DMS79 (cell line): Measurements from ENCODE around the gene CREBBP.

Source experiments
- DNase-seq: peaks from one replicate; lab custom pipeline; 2025; lab: John Stamatoyannopoulos, UW

CREBBP gene

DNA sequence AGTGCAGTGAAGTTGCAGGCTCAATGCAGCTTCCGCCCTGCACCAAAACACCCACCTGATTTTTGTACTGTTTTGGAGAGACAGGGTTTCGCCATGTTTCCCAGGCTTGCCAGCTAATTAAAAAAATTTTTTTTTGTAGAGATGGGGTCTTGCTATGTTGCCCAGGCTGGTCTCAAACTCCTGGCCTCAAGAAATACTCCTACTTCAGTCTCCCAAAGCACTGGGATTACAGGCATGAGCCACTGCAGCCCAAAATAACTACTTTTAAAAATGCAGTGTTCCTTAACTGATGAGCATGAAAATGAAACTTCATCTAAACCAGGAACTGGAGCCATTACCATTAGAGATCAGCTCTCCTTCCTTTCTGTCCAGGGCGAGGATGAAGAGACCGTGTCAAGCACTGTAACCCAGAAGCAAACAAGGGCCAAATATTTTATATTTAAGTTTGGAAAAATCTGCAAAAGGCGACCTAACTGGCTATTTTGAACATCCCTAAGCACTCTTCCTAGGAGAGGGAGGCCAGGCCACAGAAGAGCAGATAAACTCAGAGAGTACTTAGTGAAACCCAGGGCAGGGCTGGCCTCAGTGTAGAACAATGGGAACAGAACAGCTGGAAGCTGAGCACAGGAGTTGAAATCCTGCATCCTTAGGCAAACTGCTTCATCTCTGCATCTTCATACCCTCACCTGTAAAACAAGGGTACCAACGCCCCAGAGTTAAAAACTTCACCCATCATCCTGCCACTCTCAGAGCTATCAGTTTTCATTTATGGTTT is 24.0 kb downstream of the CREBBP start:
- DNase-seq: no peak

DNA sequence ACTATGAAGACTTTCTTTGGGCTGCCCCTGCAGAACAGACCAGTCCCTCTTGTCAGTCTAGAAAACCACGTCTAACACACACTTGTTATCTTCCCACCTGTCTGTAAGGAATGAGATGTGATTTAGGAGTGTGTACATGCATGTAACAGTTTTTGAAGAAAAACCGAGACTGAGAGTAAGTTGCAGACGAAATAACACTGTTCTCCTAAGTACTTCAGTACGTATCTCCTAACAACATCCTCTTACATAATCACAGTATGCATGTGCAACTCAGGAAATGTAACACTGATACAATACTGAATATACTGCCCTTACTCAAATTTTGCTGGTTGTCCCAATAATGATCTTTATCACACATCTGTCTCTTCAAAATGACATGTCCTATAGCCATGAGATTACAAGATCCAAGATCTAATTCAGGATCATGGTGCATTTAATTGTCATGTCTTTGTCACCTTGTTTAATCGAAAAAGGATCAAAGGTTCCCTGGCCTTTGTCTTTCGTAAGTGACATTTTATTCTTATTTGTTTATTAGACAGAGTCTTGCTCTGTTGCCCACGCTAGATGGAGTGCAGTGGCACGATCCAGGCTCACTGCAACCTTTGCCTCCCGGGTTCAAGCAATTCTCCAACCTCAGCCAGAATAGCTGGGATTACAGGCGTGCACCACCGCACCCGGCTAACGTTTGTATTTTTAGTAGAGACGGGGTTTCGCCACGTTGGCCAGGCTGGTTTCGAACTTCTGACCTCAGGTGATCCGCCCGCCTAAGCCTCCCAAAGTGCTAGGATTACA is 25.6 kb downstream of the CREBBP start:
- no peak for DNase-seq

DNA sequence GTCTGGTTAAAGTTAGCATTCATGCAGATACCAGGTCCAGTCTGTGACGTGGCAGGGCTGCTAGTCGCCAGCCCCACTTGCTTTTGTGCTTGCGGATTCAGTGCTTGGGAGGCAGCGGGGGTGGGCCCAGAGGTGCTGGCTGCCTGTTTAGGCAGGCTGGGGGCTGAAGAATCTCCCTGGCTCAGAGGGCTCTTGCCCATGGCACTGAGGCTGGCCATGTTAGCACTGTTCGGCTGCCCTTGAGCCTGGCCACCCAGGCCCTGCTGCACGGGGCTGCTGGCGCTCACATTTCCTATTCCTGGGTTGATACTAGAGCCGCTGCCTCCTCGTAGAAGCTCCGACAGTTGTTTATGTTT is 30.0 kb downstream of the CREBBP start:
- DNase-seq: no peak

DNA sequence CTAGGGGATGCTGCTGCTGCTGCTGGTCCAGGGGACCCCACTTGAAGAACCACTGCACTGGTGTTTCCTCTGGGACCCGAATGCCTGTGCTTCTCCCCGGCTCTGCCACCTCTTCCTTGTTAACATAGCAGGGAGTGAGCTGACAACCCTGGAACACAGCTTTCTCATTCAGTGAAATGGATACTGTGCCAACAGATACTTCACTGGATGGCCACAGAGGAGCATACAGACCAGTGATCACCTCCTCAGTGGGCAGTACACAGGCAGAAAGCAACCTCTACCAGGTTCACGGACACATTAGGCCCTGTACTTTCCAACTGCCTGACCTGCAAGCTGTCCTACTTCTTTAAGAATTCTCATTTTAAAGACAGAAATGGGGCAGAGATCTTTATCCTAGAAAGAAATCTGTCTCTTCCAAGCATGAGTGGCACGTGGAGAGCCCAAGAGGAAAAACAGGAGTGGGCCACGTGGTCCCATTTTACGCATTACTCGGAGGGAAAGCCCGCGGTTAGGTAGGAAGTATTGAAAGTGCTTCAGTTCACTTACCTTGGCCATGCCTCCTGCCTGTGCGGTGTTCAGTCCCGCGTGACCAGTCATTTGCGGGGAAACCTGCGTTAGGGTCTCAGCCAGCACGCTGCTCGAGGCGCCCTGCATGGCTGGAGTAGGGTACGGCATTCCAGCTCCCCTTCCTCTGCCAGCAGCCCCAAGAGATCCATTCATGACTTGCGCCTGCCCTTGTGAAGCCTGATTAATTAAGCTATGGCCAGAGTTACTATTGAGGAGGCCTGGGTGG is 30.6 kb downstream of the CREBBP start:
- no peak for DNase-seq

DNA sequence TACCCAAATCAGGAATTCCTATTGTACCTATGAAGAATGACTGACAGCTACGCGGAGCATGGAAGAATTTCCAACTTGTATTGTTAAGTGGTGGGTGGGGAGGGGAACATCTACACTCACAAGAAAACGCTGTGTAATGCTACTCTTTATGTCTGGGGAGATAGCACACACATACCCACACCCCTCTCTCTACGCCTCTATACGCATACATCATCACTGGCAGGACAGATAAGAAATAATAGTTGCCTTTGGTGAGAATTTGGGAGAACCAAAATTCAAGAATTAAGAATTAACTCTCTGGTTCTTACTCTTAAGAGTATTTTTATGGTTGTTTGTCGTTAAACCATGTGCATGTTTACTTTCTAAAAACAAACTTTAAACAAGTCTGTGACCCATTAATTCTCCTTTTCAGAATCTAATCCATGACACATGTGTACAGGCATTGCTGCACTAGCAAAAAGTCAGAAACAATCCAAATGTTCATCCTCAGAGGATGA is 33.9 kb downstream of the CREBBP start:
- no peak for DNase-seq

DNA sequence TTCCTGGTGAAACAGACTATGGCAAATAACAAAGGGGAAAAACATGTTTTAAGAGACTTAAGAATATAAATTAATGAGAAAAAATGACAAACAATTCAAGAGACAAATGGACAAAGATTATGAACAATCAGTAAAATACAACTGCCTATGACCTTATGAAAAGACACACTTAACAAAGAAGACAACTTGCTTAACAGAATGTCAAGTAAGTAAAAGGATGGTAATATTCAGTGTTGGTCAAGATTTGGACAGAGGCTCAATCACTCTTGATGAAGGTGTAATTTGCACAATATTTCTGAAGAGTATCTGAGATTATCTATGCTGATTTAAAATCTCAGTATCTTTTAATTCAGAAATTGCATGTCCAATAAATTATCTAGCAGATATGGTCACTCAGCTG is 34.4 kb downstream of the CREBBP start:
- DNase-seq: no peak

DNA sequence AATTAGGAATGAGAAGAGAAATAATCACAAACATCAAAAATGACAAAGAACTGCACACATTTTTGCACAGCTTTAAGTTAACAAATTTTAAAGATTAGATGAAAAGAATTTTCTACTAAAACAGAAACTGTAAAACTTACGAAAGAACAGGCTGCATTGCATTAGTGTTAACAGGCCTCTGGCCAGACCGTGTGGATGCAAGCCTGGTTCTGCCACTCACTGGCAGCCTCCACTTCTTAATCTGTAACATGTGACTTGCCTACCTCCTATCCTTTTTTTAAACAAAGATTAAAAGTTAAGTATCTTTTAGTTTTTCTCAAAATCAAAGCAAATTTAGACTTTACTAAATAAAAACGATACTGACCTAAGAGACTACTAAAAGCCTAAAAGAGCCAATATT is 37.5 kb downstream of the CREBBP start:
- no peak for DNase-seq

DNA sequence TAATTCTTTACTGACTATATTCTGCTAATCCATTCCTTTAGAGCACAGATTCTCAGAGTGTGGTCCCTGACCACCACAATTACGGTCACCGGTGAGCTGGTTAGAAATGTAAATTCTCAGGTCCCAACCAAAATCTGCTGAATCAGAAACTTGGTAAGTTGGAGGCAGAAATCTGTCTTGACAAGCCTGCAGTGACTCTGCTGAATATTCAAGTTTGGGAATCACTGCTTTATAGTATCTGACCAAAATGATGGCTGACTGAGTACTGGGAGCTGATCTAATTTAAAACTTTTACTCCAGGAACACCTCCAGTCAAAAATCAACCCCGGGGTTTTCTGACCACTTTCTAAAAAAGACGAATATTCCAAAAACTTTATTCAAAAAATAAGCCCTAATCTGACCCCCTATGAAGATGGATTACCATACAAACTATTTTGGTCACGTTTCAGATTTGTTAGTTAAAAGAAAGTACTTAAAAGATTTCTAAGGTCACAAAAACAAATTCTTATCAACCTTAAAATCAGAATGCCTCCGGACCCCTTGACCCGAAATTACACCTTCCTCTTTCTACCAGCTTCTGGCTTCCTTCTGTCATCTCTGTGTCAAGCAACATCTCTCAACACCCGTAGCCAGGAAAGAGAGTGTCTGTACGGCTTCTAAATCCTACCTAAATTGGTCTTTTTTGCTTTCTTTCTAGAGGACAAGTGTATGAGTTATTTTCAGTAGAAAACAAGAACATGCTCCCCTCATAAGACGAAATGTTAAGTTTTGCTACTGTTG is 38.6 kb downstream of the CREBBP start:
- no peak for DNase-seq

DNA sequence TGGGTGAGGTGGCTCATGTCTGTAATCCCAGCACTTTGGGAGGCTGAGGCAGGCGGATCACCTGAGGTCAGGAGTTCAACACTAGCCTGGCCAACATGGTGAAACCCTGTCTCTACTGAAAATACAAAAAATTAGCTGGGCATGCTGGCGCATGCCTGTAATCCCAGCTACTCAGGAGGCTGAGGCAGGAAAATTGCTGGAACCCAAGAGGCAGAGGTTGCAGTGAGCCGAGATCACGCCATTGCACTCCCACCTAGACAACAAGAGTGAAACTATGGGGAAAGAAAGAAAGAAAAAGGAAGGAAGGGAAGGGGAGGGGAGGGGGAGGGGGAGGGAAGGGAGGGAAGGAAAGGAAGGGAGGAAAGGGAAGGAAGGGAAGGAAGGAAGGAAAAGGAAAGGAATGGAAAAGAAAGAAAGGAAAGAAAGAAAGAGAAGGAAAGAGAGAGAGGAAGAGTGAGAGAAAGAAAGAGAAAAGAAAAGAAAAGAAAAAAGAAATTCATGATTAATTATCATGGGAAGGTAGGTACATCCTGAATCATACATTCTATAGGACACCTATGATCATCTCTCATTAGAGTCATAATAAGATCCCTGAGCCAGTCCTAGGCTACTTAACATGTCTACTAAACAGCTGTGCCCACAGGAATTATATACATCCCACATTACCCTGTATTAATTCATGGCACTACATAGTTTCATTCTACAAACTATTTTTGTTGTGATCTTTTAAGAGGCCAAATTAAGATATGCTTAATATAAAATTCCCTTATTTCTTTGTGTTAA is 40.9 kb downstream of the CREBBP start:
- DNase-seq: no peak

DNA sequence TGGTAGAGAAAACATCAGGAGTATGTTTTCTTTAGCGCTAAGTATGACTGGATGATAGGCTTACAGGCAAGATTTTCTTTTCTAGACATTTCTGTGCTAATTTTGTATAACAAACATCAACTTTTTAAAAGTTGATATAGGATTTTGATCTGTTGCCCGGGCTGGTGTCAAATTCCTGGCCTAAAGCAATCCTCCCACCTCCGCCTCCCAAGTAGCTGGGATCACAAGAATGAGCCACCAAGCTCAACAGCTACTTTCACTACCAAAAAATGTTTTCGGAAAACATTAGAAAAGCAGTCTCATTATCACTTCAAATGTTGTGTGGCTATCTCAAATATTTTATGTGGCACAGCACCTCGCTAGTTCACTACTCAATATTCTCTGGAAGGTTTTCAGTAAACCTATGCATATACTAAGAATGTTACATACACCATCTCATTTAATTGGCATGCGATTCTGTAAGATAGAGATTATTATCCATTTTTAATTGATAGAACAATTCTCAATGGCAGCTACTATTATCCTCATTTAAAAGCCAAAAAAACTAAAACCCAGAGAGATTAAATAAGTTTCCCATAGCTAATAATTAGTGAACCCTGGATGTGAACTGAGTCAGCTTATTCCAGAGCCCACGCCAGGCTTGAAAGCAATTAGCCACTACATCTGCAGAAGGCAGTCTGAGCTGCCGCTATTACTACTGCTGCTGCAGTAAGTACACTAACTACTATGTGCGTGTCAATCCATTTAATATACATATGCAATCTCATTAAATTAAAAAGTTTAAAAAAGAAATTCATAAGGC is 41.7 kb downstream of the CREBBP start:
- no peak for DNase-seq

DNA sequence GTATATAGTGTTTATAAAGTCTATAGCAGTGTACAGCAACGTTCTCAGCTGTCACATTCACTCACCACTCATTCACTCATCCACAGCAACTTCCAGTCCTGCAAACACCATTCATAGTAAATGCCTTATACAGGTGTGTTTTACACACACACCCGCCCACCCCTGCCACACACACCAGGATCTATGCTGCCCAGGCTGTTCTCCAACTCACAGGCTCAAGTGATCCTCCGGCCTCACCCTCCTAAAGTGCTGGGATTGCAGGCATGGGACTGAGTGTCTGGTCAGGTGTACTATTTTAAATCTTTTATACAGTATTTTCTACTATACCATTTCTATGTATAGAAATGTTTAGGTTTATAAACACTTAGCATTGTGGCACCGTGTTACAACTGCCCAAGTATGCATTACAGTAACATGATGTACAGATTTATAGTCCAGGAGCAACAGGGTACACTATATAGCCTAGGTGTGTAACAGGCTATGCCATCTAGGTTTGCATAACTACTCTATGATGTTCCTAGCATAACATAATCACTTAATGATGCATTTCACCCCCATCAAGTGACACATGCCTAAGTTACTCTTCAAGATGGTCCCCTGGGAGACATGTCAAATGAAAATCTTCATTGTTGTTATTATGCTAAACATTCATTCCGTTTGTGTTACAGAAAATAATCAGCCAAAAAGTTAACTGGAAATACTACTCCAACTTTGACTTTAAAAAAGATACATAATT is 42.5 kb downstream of the CREBBP start:
- DNase-seq: no peak

DNA sequence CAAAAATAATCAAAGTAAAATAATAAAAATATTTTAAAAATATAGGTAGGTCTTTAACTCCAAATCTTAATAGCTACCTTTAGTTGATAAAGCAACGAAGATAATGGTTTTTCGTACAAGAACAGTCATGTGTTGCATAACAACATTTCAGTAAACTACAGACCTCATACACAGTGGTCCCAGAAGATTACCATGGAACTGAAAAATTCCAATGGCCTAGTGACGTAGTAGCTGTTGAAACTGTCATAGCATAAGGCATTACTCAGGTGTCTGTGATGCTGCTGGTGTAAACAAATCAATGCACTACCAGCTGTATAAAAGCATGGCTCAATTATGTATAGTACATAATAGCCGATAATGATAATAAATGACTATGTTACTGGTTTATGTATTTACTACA is 43.9 kb downstream of the CREBBP start:
- no peak for DNase-seq

DNA sequence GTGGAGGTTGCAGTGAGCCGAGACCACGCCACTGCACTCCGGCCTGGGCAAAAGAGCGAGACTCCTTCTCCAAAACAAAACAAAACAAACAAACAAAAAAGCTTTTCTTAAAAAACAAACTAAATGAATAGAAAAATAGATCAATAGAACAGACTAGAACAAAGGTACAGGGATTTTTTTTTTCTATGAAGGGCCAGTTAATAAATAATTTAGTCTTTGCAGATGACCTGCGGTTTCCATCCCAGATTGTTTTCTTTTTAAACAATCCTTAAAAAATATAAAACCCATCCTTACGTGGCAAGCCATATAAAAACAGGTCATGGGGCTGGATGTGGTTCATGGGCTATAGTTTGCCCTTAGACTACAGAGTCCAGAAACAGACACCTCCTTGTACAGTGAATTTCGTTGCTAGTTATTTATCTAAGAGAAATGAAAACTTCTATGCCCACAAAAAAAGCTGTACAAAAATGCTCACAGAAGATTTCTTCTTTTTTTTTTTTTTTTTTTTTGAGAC is 45.4 kb downstream of the CREBBP start:
- DNase-seq: no peak

DNA sequence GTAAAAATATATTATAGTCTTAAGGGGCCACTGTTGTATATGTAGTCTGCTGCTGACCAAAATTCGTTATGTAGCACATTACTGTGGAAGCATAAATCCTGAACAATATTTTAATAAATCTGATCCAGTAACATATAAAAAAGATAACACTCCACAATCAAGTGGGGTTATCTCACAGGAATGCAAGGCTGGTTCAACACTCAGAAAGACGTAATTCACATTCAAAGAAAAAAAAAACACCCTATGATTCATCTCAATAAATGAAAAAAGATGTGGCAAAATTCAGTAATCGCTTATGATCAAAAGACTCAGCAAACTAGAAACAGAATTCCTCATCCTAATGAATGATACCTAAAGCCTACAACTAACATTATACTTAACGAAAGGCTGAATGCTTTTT is 47.8 kb downstream of the CREBBP start:
- no peak for DNase-seq

DNA sequence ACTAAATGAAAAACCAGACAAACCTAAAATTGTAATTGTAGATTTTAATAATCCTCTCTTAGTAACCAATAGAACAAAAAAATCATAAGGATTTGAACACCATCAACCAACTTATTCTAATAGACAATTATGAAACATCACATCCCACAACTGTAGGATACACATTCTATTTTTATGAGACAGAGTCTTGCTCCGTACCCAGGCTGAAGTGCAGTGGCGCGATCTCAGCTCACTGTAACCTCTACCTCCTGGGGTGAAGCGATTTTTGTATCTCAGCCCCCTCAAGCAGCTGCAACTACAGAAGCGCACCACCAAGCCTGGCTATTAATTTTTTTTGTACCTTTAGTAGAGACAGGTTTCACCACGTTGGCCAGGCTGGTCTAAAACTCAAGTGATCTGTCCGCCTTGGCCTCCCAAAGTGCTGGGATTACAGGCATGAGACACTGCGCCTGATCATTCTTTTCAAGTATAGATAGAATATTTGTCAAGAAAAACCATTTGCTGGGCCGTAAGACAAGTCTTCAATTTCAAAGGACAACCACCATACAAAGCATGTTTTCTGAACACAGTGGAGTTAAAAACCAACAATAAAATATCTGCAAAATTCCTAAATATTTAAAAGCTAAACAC is 49.8 kb downstream of the CREBBP start:
- no peak for DNase-seq

DNA sequence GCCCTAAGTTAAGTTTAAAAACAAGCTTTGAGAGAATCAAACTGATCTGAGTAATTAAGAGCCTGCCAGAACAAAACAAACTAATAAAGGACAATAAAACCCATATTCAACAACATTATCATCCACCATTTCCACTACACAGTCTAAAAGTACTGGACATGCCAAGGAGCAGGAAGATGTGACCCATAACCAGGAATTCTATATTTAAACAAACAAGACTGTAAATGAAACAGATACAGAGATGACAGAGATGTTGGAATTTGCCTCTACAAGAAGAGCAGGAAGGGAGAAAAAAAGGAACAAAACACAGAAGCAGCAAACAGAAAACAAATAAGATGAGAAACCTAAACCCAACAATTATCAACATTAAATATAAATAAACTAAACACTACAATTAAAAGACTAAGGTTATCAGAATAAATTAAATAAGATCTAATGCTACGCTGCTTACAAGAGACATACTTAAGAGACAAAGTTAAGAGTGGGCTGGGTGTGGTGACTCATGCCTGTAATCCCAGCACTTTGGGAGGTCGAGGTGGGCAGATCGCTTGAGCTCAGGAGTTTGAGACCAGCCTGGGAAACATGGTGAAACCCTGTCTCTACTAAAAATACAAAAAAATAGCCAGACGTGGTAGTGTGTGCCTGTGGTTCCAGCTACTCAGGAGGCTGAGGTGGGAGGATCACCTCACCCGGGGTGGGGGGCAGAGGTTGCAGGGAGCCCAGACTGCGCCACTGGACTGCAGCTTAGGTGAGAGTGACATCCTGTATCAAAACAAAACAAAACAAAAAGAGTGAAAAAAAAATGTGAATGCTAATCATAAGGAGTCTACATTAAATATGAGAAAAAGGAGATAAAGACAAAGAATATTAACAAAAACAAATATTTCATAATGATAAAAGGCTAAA is 50.6 kb downstream of the CREBBP start:
- DNase-seq: no peak

DNA sequence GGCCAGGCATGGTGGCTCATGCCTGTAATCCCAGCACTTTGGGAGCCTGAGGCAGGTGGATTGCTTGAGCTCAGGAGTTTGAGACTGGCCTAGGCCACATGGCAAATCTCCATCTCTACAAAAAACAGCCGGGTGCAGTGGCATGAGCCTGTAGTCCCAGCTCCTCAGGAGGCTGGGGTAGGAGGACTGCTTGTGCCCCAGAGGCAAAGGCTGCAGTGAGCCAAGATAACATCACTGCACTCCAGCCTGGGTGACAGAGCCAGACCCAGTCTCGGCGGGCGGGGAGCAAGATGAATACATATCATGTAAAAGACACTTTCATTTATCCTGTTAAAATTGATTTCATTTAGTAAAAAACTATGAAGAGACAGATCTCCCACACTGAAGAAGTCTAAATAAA is 54.6 kb downstream of the CREBBP start:
- DNase-seq: no peak

DNA sequence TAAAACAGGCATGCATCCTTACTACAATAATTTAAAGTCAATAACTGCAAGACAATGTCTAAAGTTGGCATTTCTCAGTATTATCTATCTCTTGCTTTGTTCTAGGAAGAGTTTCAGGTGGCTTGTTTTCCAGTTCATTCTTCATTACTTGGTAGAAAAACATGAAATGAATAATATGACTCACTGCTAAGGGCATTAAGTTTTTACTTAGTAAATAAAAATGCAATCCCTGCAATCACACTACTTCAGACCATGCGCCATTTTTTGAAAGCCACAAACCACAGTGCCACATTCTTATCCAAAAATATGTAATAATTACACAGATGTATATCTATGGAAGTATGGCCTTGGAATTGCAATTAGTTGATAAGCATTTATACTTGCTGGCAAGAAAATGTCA is 55.4 kb downstream of the CREBBP start:
- DNase-seq: no peak
